HCT116 (cell line): ENCODE measurements around the gene AFAP1L1. TPM values are rescaled to one million over a fixed set of nuclear protein-coding genes. Genes with fewer than 3 reads are reported as not detected.

Experiments used
- ATAC-seq: fragments of 200-7000 bp; cut with Tn5 transposase; 2 replicates; pipeline ENCODE4 v1.9.1; 2020; ENCODE audit warnings: mild to moderate bottlenecking, moderate library complexity
- BruUV-seq: library from RNA; stranded (reverse); fragments of 400-500 nt; replicated peaks from 2 replicates; lab custom pipeline; 2021; lab: Mats Ljungman, UMichigan
- CTCF ChIA-PET: fragments of 300-600 bp; sonication (Branson Sonifier 250); formaldehyde crosslinking; loops from one replicate; lab custom pipeline; 2021; ENCODE audit warnings: antibody characterized with exemption; lab: Charles Lee
- POLR2A ChIA-PET: fragments of 300-600, 350-600 bp; sonication (Branson Sonifier 250); formaldehyde crosslinking; loops from one replicate; lab custom pipeline; 2021; ENCODE audit warnings: antibody characterized with exemption; lab: Charles Lee
- RAD21 ChIA-PET, 2 experiments: fragments of 300-600 bp; sonication (Branson Sonifier 250); formaldehyde crosslinking; loops; one replicate each; lab custom pipeline; 2023; ENCODE audit warnings: low total read pairs in 2 of 2; ENCODE audit not compliant: uncharacterized antibody in 2 of 2, unreplicated experiment in 2 of 2, low non-redundant PET in 1 of 2; lab: Charles Lee
- DNase-seq: peaks from one replicate; pipeline ENCODE4 v3.0.0-alpha.2; 2010; ENCODE audit warnings: low read depth, low spot score
- H2AFZ ChIP-seq: fragments of 200-600 bp; shearing (Covaris generic), sonication (generic); 2 replicates; pipeline ENCODE4 v1.6.1; 2017; ENCODE audit warnings: low read depth, mixed run types, mixed read lengths, antibody characterized with exemption, low read length; ENCODE audit not compliant: poor library complexity, severe bottlenecking
- H3K27ac ChIP-seq: 2 replicates; pipeline ENCODE4 v1.5.1; 2012; ENCODE audit warnings: low read depth, low read length
- H3K27me3 ChIP-seq: fragments of 200-600 bp; sonication (generic); 2 replicates; pipeline ENCODE4 v1.6.1; 2016; ENCODE audit warnings: mixed run types, low read length, mixed read lengths; ENCODE audit not compliant: insufficient read depth
- H3K36me3 ChIP-seq, 2 experiments: fragments of 200-500 bp in 1 of 2; fragments of 200-600 bp in 1 of 2; sonication (Bioruptor generic) in 1 of 2; sonication (generic) in 1 of 2; 2 replicates each; pipeline versions ENCODE4 v1.5.1 to v1.6.1; 2014 to 2016; ENCODE audit warnings: low read length in 2 of 2, inconsistent platforms in 1 of 2, mixed read lengths in 1 of 2, mixed run types in 1 of 2; ENCODE audit not compliant: insufficient read depth in 2 of 2, control insufficient read depth in 1 of 2
- H3K4me1 ChIP-seq, 2 experiments: fragments of 200-600 bp in 1 of 2; sonication (generic) in 1 of 2; 2 replicates each; pipeline versions ENCODE4 v1.5.1 to v1.6.1; 2012 to 2017; ENCODE audit warnings: low read length in 2 of 2, inconsistent platforms in 1 of 2, mild to moderate bottlenecking in 1 of 2, mixed read lengths in 1 of 2, mixed run types in 1 of 2, moderate library complexity in 1 of 2; ENCODE audit not compliant: insufficient read depth in 2 of 2, control insufficient read depth in 1 of 2
- H3K4me2 ChIP-seq: fragments of 200-600 bp; sonication (generic); 2 replicates; pipeline ENCODE4 v1.6.1; 2017; ENCODE audit warnings: mixed run types, low read length, mixed read lengths
- H3K4me3 ChIP-seq, 2 experiments: fragments of 200-600 bp in 1 of 2; sonication (generic) in 1 of 2; replicated peaks in 1 of 2; 2 replicates each; pipeline ENCODE4 v1.5.1; 2011 to 2016; ENCODE audit warnings: low read length in 2 of 2, control low read depth in 1 of 2, low read depth in 1 of 2, mild to moderate bottlenecking in 1 of 2, mixed read lengths in 1 of 2, mixed run types in 1 of 2
- H3K79me2 ChIP-seq: fragments of 200-600 bp; sonication (generic); 2 replicates; pipeline ENCODE4 v1.6.1; 2017; ENCODE audit warnings: mild to moderate bottlenecking, mixed run types, low read length, moderate library complexity, mixed read lengths; ENCODE audit not compliant: insufficient read depth
- H3K9ac ChIP-seq: fragments of 200-600 bp; sonication (generic); 2 replicates; pipeline ENCODE4 v1.6.1; 2016; ENCODE audit warnings: low read length, mixed read lengths
- H3K9me2 ChIP-seq: fragments of 200-600 bp; sonication (generic), shearing (Covaris generic); 2 replicates; pipeline ENCODE4 v1.6.1; 2017; ENCODE audit warnings: mixed run types, mild to moderate bottlenecking, moderate library complexity; ENCODE audit not compliant: insufficient read depth
- H3K9me3 ChIP-seq, 2 experiments: fragments of 200-500 bp in 1 of 2; fragments of 200-600 bp in 1 of 2; sonication (Bioruptor generic) in 1 of 2; sonication (generic) in 1 of 2; 2 replicates each; pipeline ENCODE4 v1.6.1; 2014 to 2017; ENCODE audit warnings: low read length in 2 of 2, mixed read lengths in 2 of 2, inconsistent platforms in 1 of 2, low read depth in 1 of 2, mild to moderate bottlenecking in 1 of 2, mixed run types in 1 of 2, moderate library complexity in 1 of 2; ENCODE audit not compliant: control insufficient read depth in 1 of 2, insufficient read depth in 1 of 2
- H4K20me1 ChIP-seq: fragments of 200-600 bp; sonication (generic), shearing (Covaris generic); 2 replicates; pipeline ENCODE4 v1.6.1; 2017; ENCODE audit warnings: mixed run types, mild to moderate bottlenecking, moderate library complexity; ENCODE audit not compliant: insufficient read depth
- ELF1 ChIP-seq: IDR thresholded peaks from 2 replicates; pipeline ENCODE4 v1.6.1; 2012; ENCODE audit warnings: low read depth, borderline replicate concordance
- EZH2 ChIP-seq: fragments of 200-600 bp; sonication (generic); IDR thresholded peaks from 2 replicates; pipeline ENCODE4 v1.6.1; 2017; ENCODE audit warnings: antibody characterized with exemption, mixed run types
- EZH2phosphoT487 ChIP-seq: fragments of 200-600 bp; IDR thresholded peaks from 2 replicates; pipeline ENCODE4 v1.6.1; 2018; ENCODE audit warnings: antibody characterized with exemption, borderline replicate concordance
- SP1 ChIP-seq: IDR thresholded peaks from 2 replicates; pipeline ENCODE4 v1.6.1; 2012; ENCODE audit warnings: low read depth
- SRF ChIP-seq: IDR thresholded peaks from 2 replicates; pipeline ENCODE4 v1.6.1; 2012; ENCODE audit warnings: low read depth
- TCF7L2 ChIP-seq: IDR thresholded peaks from 2 replicates; pipeline ENCODE4 v1.7.0; 2011; ENCODE audit warnings: borderline replicate concordance, inconsistent platforms; ENCODE audit not compliant: insufficient read depth, insufficient read length; ENCODE audit errors: extremely low read depth
- ZBTB33 ChIP-seq: IDR thresholded peaks from 2 replicates; pipeline ENCODE4 v1.6.1; 2011; ENCODE audit warnings: mild to moderate bottlenecking, low read length, moderate library complexity; ENCODE audit not compliant: insufficient replicate concordance; ENCODE audit errors: extremely low read depth
- ZFX ChIP-seq: fragments of 450-650 bp; IDR thresholded peaks from 2 replicates; pipeline ENCODE4 v1.6.1; 2017
- intact Hi-C: fragments of 100-400 bp; cut with micrococcal nuclease; formaldehyde crosslinking; loops from 2 replicates; pipeline ENCODE4 v1.10.0; 2022
- total RNA-seq: library from RNA; stranded (reverse); gene quantifications from one replicate; pipeline ENCODE4 v1.2.1, GENCODE V29; 2021; ENCODE audit not compliant: unreplicated experiment
- TF ChIP-seq, protein P1 (sequence below): IDR thresholded peaks from 2 replicates; pipeline ENCODE4 v1.6.1; 2012

The AFAP1L1 gene
- total RNA-seq, 1 experiment from 2014 or later = 4.3 TPM

DNA sequence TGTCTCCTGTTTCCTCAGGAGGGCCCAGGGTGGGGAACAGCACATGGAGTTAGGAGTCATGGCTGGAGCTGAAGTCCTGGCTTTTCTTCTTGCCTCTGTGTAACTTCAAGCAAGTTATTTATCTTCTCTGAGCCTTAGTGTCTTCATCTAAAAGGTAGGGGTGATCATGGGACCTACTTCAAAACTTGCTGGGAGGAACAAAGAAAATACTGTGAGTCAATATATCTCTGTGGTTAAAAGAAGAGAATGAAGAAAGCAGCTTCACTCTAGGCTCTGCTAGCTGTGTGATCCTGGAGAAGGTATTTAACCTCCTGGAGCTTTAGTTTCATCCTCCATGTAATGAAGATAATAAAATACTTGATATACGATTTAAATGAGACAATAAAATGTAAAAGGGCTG, 26.5 kb downstream of the AFAP1L1 start:
- Histone ChIP-seq H3K4me1 (peaks cover 0 to 13% of the 10 kb centered on the region in 2 experiments; a peak in 3 of 4 replicates), H3K9me2 (no peaks in the 10 kb centered on the region), H3K79me2 (no peaks in the 10 kb centered on the region), H3K4me2 (no peak overlapping the region), H4K20me1 (no peaks in the 10 kb centered on the region), H3K27ac (no peak overlapping the region), H3K9ac (no peak overlapping the region), H3K4me3 (no peak overlapping the region), H3K36me3 (no peaks in the 10 kb centered on the region), H3K27me3 (no peaks in the 10 kb centered on the region), H2AFZ (no peak overlapping the region), H3K9me3 (no peaks in the 10 kb centered on the region)
- no TSS peak for BruUV-seq
- RAD21 ChIA-PET = no interaction called here
- ATAC-seq (no peak), DNase-seq (no peak)
- no peak for TF ChIP-seq SRF
- TF ChIP-seq SP1 = no peak
- TF ChIP-seq ZFX = no peak
- no peak for TF ChIP-seq ZBTB33
- no peak for TF ChIP-seq TCF7L2
- TF ChIP-seq EZH2 = no peak
- TF ChIP-seq ELF1 = no peak
- TF ChIP-seq EZH2phosphoT487 = no peak
- TF ChIP-seq, protein P1, sequence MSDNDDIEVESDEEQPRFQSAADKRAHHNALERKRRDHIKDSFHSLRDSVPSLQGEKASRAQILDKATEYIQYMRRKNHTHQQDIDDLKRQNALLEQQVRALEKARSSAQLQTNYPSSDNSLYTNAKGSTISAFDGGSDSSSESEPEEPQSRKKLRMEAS = no peak
- CTCF ChIA-PET = no interaction called here
- POLR2A ChIA-PET = no interaction called here
- intact Hi-C loops = no loop called here
